ENCODE results near the gene INTS7. TPM values are rescaled to one million over a fixed set of nuclear protein-coding genes. Genes with fewer than 3 reads are reported as not detected.
"Not testable (repeated sequence)": the region's sequence is repeated elsewhere in the genome, so short reads cannot be mapped to it uniquely, and the experiment has no call there.

Gene INTS7
- total RNA-seq, 1 donor from 2014 or later = 16.0 TPM

DNA sequence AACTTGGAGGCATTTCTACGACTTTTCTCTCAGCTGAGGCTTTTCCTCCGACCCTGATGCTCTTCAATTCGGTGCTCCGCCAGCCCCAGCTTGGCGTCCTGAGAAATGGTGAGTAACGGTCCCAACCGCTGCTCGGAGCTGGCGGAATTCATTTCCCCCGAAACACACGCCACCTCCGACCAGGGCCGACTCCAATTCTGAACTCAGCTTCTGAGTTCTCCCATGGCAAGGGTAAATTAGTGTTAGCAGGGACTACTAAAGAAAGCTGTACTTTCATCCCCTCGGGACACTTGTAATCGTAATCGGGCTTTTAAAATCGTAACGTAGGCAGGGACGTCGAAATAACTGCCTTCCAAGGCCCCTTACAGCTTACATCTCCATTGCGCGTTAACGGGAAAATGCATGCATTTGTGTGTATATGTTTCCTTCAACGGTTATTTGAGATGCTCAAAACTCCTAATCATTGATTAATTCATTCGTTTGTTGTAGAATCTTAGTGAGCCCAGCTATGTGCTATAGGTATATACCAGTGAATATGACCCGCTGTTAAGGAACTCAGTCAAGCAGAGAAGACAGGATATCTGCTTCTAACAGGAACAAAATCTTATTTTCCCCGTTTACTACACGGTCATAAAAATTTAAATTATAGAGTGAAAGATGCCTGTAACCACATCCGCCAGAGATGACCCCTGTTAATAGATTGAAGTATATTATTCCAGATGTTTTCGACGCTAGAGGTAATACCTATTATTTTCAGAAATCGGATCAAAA is 663 bp upstream of the INTS7 start:
- DNase-seq (ENCODE audit: low read depth, low spot score) = no peak

DNA sequence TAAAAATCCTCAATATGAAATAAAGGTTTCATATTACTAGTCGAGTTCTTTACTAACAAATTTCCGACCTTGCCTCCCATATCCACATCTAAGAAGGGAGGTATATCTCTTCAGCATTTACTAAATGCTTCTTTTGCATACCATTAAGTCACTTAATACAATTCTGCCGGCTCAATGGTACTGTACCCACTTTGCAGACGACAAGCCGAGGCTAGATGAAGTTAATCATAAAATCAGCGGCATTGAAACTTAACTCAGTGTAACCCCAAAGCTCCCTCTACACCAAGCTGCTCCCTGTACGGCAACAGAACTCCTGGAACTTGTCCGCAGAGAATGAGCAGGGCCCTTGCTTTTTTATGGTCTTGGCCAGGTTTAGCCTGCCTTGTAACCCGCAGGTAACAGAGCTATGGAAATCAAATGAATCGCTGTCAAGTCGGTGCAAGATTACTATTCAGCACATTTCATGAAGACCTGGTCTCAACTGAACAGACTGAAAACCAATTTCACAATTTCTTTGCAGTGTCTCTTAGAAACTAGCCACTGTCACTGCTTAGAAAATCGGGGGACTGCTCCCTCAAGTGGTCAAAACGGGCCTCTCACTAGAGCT is 738 bp downstream of the INTS7 start:
- DNase-seq (ENCODE audit: low read depth, low spot score) = no peak

DNA sequence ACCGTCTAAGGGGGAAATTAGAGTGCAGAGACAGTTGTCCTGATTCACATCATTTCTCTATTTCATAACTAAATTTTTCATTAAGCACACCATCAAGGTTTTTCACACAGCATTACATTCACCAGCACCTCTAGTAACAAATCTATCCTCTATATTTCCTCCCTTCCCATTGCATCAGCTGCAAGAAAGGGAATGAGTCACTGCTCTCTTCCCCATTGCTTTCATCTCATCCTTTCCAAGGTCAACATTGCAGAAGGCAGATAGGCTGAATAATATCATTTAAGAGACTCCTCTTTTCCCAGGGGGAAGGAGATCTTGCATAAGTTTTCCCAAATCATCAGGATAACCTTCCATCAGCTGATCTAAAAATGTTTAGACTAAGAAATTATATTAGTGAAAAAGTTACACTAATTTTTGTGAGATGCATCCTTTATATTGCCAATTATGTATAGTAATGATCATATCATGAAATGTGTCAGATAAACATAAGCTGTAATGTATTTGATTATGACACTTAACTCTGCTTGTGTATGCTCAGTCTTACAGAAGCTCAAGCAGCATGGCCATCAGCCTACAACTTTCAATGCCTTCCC is 4.3 kb downstream of the INTS7 start:
- DNase-seq (ENCODE audit: low read depth, low spot score) = peak; percentile 13

DNA sequence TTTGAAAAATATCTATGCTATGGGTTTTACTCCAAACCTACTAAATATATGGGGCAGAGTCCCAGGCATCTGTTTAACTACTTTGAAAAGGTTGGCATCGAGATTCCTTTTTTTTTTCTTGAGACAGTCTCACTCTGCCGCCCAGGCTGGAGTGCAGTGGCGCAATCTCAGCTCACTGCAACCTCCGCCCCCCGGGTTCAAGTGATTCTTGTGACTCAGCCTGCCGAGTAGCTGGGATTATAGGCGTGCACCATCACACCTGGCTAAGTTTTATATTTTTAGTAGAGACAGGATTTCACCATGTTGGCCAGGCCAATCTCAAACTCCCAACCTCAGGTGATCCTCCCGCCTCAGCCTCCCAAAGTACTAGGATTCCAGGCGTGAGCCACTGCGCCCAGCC is 7.6 kb downstream of the INTS7 start:
- not testable (repeated sequence) for DNase-seq (ENCODE audit: low read depth, low spot score)

DNA sequence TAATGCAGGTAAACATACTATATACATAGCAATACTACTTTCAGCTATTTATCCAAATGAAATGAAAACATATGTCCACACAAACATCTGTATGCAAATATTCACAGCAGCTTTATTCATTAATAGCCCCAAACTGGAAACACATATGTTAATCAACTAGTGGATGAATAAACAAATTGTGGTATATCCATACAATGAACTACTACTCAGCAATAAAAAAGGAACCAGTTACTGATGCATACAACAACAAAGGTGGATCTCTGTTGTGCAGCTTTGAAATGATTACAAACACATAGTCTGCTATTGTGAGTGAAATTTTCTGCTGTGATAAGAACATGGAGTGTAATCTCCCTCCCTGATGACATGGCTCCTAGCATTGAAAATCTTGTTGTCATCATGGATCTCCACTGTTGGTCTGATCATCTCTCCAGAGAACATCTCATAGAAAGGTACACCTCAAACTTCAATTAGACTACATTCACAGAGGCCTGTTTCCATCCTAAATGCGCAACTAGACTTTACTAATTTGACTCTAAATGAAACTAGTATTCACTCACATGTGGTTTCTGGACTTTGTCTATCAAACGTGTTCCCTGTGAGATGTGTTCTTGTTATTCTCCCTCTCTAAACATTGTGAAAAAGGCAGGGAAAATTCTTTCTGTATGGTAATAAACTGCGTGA is 10.7 kb downstream of the INTS7 start:
- no peak for DNase-seq (ENCODE audit: low read depth, low spot score)

DNA sequence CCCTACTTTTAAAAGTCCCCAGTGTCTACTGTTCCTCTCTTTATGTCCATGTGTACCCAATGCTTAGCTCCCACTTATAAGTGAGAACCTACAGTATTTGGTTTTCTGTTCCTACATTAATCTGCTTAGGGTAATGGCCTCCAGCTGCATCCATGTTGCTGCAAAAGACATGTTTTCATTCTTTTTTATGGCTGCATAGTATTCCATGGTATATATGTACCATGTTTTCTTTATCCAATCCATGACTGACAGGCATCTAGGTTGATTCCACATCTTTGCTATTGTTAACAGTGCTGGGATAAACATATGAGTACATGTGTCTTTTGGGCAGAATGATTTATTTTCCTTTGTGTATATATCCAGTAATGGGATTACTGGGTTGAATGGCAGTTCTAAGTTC is 12.4 kb downstream of the INTS7 start:
- not testable (repeated sequence) for DNase-seq (ENCODE audit: low read depth, low spot score)

DNA sequence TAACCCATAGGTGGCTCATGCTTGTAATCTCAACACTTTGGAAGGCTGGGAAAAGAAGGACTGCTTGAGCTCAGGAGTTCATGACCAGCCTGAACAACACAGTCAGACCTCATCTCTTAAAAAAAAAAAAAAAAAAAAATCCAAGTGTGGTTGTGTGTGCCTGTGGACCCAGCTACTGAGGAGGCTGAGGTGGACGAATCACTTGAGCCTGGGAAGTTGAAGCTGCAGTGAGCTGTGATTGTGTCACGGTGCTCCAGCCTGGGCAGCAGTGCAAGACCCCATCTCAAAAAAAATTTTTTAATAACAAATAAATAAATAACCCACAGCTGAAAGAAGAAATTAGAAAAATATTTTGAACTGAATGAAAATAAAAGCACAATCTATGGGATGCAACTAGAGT is 13.8 kb downstream of the INTS7 start:
- DNase-seq (ENCODE audit: low read depth, low spot score) = no peak

DNA sequence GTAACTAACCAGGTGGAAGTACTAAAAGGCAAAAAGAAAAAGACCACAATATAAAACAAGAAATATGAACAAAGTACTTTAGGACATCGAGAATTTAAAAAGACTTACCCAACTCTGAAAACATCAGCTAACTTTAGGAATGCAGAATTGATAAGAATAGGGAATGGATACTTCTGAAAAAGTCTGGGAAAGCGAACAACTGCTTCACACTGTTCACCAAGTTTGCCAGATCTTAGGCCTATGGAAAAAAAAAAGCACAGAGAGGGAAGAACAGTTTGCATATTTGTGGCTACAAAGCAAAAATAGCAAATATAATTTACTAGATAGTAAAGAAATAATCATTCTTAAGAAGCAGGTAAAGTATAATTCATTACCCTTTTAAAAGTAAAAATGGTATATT is 14.4 kb downstream of the INTS7 start:
- no peak for DNase-seq (ENCODE audit: low read depth, low spot score)

DNA sequence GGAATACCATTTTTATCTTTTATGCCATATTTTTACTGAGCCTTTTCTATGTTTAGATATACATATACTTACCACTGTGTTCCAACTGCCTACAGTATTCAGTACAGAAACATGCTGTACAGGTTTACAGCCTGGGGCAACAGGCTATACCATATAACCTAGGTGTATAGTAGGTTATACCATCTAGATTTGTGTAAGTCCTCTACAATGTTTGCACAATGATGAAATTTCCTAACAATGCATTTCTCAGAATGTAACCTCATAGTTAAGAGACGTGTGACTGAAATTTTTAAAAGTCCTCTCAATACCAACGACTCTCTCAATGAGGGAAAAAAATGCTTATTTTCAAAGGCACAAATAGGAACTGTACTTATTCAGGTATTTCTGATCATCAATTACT is 21.7 kb downstream of the INTS7 start:
- no peak for DNase-seq (ENCODE audit: low read depth, low spot score)

DNA sequence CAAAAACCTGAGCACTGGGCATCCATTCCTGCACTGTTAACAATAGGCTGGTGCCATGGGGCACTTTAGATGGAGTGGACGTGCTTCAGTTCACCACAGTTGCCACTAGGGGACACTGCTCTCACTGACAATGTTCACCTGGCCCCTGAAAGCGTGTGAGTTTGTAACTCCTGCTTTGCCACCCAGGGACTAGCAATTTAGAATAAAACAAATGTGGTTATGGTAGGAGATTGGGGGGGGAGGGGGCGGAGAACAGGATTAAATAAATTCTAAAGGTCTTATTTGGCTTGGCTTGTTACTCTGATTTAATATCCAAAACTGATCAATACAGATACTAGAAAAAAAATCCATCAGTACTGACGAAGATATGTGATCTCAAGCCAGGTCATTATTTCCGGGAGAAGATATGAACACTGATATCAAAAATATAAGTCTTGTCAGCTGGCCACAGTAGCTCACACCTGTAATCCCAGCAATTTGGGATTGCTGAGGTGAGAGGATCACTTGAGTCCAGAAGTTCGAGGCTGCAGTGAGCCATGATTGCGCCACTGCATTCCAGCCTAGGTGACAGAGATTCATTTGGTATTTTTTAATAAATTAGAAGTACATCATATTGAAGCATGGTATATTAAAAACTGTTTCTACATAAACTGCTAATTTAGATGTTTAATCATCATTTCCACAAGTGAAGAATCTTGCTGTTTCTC is 23.2 kb downstream of the INTS7 start:
- peak; percentile 22 for DNase-seq (ENCODE audit: low read depth, low spot score)

DNA sequence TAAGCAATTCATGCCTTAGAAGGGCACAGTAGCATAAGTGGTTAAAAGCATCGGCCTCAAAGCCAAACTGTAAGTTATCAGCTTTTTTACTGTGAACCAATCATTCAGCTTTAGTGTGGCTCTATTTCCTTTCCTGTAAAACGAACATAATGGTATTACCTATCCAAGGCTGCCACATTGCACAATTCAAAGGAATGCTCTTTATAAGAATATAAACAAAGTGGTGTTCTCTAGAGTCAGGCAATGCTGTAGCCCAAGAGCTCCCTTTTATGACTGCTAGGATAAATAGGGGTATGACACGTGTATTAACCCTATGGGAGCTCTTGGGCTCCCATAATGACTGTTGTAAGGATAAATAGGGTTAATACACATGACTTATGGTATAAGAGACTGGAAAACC is 25.4 kb downstream of the INTS7 start:
- no peak for DNase-seq (ENCODE audit: low read depth, low spot score)

DNA sequence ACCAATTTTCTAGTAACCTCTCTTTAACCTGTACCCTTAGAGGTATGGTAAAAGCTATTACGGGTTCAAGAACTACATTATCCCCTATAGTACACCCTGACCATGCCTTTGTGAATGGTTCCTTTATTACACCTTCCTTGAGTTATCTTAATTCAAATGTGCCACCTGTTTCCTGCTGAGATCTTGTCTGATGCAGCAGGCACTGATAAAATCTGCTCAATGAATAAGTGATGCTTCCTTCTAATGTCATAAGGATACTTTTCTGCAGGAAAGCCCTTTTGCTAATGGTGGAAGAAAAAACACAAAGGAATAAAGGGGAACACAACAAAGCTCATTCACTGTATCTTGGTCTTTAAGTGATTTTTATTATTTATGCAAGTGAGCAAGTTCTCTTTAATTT is 25.8 kb downstream of the INTS7 start:
- no peak for DNase-seq (ENCODE audit: low read depth, low spot score)

DNA sequence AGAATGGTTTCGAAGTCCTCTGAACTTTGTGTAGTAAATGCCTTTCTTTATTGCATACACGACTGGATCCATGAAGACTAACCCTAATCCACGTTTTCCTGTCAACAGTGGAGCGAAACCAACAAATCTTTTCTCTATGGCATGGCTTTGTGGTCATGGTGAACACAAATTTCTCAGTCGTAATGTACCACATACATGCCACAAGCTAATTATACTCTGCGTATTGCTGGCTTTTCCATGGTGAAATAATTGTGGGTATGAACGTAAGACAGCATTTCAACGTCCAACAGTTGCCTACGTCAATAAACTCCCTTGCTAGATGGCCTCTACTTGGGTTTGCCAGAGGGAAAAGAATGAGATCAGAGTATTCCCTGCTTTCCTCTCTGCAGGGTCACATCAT is 27.5 kb downstream of the INTS7 start:
- DNase-seq (ENCODE audit: low read depth, low spot score) = no peak

DNA sequence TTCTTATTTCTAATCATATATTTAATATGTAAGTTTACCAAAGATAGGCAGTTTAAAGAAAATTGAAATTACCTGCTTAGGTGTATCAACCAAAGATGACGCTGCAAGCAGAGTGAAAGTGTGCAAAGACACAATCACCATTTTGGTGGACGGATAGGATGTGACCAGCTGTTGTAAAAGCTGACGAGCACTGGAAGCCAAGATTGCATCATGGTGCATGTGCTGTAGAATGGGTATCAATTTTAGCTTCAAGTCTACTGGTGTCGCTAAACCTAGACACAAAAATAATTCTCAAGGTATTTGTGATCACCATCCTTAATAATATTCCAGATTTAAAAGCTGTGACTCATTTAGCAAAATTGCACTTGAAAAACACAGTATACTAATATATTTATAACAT is 28.2 kb downstream of the INTS7 start:
- DNase-seq (ENCODE audit: low read depth, low spot score) = no peak

DNA sequence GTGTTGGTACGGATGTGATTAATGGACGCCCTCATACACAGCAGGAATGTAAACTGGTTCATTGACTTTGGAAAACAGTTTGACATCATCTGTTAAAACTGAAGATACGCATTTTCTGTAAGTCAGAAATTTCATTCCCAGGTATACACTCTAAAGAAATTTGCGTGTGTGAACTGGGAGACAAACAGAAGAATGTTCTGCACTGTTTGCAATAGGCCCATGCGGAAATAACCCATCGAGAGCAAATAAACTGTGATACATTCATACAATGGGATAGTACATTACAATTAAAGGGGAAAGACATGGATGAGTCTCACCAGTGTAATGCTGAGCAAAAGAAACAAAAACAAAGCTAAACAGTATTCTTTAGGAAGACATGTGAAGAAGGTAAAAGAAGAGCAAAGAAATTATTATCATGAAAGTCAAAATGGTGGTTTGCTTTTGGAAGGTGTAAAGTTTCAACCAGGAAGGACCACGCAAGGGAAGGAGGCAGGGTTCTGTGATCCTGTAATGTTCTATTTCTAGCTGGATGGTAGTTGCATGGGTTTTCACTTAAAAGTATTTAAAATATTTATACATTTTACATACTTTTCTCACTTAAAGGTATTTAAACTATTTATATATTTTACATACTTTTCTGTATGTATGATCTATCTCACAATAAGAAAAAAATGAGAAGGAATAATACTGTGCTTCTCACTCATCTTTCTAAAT is 30.3 kb downstream of the INTS7 start:
- DNase-seq (ENCODE audit: low read depth, low spot score) = no peak

DNA sequence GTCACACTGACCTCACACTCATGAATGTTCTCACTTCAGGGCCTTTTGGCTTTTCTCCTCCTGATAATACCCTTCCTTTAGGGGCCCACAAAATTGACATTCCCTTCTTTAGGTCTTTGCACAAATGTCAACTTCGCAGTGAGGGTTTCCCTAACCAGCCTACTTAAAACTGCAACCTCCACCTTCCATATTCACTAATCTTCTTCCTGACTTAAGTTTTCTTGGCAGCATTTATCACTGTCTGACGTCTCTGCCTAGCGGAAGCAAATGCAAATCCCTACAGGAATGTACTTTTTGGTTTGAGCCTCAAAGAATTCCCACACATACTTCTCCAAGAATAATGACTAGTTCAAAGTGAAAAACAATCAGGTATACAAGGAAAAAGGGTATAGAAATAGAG is 32.8 kb downstream of the INTS7 start:
- DNase-seq (ENCODE audit: low read depth, low spot score) = no peak

DNA sequence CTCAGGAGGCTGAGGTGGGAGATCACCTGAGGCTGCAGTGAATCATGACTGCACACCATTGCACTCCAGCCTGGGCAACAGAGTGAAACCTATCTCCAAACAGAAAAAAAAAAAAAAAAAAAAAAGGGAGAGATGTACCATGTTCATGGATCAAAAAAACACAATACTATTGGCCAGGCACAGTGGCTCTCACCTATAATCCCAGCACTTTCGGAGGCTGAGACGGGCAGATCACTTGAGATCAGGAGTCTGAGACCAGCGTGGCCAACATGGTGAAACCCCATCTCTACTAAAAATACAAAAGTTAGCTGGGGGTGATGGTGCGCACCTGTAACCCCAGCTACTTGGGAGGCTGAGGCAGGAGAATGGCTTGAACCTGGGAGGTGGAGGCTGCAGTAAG is 37.9 kb downstream of the INTS7 start:
- DNase-seq (ENCODE audit: low read depth, low spot score) = not testable (repeated sequence)

DNA sequence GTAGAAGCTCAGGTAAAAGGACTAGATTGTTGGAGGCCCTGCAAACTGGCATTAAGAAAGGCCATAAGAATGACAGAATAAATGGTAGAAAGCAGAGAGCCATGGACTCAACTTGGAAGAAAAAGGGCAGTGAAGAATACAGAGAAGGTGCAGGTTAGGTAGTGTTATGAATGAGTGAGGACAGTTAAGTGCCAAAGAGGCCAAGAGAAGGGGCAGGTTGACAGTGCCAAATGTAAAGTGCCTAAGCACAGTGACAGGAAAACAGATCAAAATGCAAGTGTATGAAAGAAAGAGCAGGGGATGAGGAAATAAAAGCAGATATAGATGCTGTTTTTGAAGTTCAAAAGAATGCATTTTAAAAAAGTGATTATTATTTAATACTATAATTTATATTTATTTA is 43.7 kb downstream of the INTS7 start:
- DNase-seq (ENCODE audit: low read depth, low spot score) = no peak

DNA sequence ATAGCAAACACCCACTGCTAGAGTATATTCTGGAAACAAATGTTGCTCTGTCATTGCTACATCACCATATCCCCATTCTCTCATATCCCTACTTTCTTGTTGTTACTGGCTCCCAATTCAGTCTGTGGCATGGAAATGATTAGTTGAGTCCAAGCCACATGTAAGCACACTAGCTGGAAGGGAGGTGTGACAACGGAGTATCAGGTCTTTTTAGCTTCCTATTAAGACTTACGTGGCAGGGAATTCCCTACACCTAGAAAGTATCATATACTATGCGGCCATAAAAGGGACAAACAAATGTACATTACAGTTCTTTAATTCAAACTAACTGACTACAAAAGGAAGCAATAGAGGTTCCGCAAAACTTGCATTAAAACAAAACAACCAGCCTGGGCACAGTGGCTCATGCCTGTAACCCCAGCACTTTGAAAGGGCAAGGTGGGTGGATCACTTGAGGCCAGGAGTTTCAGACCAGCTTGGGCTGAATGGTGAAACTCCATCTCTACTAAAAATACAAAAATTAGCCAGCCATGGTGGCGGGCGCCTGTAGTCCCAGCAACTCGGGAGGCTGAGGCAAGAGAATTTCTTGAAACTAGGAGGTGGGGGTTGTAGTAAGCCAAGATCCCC is 48.6 kb downstream of the INTS7 start:
- no peak for DNase-seq (ENCODE audit: low read depth, low spot score)

DNA sequence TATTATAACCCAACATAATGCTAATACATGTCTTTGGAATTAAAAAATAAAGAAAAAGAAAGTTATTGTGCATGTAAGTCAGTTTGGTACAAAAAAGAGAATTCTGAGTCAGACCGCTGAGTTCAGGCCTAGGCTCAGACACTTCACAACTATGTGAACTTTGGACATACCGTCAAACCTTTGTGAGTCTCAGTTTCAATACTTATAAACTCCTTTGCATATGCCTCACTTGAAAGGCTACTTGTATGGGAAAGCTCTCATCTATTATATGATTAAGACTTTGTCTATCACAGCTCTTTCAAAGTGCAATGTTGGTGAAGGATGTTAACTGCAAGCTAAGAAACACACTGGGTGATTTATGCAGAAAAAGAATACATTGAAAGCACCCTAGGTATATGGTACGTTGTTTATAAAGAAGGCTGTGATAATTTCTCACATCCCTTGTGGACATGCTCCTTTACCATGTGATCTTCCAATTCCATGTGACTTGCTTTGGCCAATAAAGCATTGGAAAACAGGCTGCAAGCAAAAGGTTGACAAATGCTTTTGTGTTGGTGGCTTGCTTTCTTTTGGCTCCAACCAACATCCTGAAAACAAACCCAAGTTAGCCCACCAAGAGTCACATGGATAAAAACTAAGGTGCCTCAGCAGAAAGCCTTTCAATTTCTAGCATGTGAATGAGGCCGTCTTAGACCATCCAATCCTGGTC is 49.6 kb downstream of the INTS7 start:
- no peak for DNase-seq (ENCODE audit: low read depth, low spot score)
